ENCODE results near the gene PHACTR1. TPM values are rescaled to one million over a fixed set of nuclear protein-coding genes. Genes with fewer than 3 reads are reported as not detected.
"Not testable (repeated sequence)": the region's sequence is repeated elsewhere in the genome, so short reads cannot be mapped to it uniquely, and the experiment has no call there.

PHACTR1 gene
- total and polyA plus RNA-seq, 8 donors, result 0.46 to 17.4 (median 6.4) TPM; not detected in 1

DNA sequence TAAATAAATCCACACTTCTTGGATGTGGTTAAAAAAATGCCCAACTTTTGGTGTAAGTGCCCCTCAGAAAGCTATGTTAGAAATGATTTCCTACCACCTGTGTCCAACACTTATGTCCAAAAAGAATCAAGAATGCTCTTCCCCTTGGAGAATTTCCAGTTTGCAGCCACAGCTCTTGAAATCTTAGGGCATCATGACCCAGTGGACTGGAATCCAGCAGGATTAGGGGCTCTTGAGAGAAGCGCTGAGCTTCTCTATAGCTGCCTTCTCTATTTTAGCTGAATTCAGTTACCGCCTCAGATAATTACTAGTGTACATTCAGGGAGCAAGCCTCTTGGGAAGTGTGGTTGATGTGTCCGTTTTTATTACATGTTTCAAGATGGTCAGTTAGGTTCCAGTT is 2.5 kb downstream of the PHACTR1 start:
- 50 to 87% (median 70%) methylated on average over 3 of the region's 3 CpGs for WGBS, 5 donors
- H3K27me3 ChIP-seq, result peaks cover 0 to 66% (median 9%) of the 10 kb centered on the region in 3 donors
- H3K27ac ChIP-seq, result no peak overlapping the region
- TF ChIP-seq, protein P1, sequence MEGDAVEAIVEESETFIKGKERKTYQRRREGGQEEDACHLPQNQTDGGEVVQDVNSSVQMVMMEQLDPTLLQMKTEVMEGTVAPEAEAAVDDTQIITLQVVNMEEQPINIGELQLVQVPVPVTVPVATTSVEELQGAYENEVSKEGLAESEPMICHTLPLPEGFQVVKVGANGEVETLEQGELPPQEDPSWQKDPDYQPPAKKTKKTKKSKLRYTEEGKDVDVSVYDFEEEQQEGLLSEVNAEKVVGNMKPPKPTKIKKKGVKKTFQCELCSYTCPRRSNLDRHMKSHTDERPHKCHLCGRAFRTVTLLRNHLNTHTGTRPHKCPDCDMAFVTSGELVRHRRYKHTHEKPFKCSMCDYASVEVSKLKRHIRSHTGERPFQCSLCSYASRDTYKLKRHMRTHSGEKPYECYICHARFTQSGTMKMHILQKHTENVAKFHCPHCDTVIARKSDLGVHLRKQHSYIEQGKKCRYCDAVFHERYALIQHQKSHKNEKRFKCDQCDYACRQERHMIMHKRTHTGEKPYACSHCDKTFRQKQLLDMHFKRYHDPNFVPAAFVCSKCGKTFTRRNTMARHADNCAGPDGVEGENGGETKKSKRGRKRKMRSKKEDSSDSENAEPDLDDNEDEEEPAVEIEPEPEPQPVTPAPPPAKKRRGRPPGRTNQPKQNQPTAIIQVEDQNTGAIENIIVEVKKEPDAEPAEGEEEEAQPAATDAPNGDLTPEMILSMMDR (IDR thresholded peaks at IDR 0.05), result no peak
- TF ChIP-seq EP300 (IDR thresholded peaks at IDR 0.05) (no peak), POLR2AphosphoS5 (IDR thresholded peaks at IDR 0.05) (no peak), POLR2A (IDR thresholded peaks at IDR 0.05) (no peak)
- no peaks in the 10 kb centered on the region for H3K9me3 ChIP-seq
- no peaks in the 10 kb centered on the region for H3K36me3 ChIP-seq
- no peak overlapping the region for H3K4me3 ChIP-seq
- DNase-seq, result no peak
- peaks cover 0 to 8% (median 0%) of the 10 kb centered on the region in 4 donors for H3K4me1 ChIP-seq
- intact Hi-C loops (cut with DNase I; ENCODE audit: low total_unique reads), result no loop called here

DNA sequence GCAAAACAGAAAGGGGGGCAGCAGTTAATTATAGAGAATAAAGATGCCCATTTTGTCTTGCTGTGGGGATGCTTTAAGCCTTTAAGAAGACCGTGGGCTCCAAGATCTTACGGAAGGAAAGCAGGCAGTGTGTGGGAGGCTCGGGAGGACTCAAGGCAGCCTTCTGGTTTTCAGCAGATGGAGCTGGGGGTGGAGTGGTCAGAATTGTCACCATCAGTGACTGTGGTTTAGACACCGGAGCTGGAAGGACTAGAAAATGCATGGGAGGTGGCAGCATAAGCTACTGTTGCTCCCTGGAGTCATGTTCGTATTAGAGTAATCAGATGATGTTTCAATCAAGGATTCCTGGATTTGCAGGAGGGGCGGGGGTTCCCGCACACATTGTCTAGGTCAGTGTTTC is 3.7 kb downstream of the PHACTR1 start:
- peaks cover 0 to 8% (median 0%) of the 10 kb centered on the region in 4 donors for H3K4me1 ChIP-seq
- WGBS, 5 donors, result 75 to 92% (median 88%) methylated on average over 7 of the region's 7 CpGs
- H3K27ac ChIP-seq, result no peak overlapping the region
- no peak overlapping the region for H3K4me3 ChIP-seq
- H3K9me3 ChIP-seq, result no peaks in the 10 kb centered on the region
- H3K36me3 ChIP-seq, result no peaks in the 10 kb centered on the region
- no peak for DNase-seq
- no peak for TF ChIP-seq POLR2AphosphoS5 (IDR thresholded peaks at IDR 0.05)
- TF ChIP-seq, protein P1 (IDR thresholded peaks at IDR 0.05), result no peak
- TF ChIP-seq EP300 (IDR thresholded peaks at IDR 0.05), result no peak
- no peak for TF ChIP-seq POLR2A (IDR thresholded peaks at IDR 0.05)
- intact Hi-C loops (cut with DNase I; ENCODE audit: low total_unique reads), result no loop called here
- peaks cover 0 to 58% (median 9%) of the 10 kb centered on the region in 3 donors for H3K27me3 ChIP-seq

DNA sequence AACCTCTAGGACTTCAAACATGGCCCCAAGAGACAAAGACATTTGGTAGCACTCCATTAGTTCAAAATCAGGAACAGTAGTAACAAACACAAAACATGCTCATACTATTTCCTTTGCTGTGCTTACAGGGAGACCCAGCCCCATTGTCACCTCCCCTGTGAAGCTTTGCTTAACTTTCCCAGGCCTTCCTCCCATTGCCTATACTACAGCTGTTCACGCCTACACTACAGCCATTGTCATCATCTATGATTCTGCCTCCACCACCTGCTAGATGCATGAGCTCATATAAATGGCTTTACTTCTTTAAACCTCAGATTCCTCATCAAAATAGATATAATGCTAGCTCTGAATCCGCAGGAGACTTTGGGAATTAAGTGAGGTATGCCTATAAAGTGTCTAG is 8.7 kb downstream of the PHACTR1 start:
- Histone ChIP-seq H3K4me3 (no peak overlapping the region), H3K27ac (no peak overlapping the region), H3K9me3 (no peaks in the 10 kb centered on the region), H3K27me3 (peaks cover 0 to 14% (median 0%) of the 10 kb centered on the region in 3 donors), H3K36me3 (no peaks in the 10 kb centered on the region), H3K4me1 (no peaks in the 10 kb centered on the region)
- TF ChIP-seq POLR2A (IDR thresholded peaks at IDR 0.05) (no peak), POLR2AphosphoS5 (IDR thresholded peaks at IDR 0.05) (no peak), EP300 (IDR thresholded peaks at IDR 0.05) (no peak)
- TF ChIP-seq, protein P1 (IDR thresholded peaks at IDR 0.05), result no peak
- DNase-seq, result no peak
- intact Hi-C loops (cut with DNase I; ENCODE audit: low total_unique reads), result no loop called here
- 56 to 74% (median 69%) methylated on average over 2 of the region's 2 CpGs for WGBS, 5 donors

DNA sequence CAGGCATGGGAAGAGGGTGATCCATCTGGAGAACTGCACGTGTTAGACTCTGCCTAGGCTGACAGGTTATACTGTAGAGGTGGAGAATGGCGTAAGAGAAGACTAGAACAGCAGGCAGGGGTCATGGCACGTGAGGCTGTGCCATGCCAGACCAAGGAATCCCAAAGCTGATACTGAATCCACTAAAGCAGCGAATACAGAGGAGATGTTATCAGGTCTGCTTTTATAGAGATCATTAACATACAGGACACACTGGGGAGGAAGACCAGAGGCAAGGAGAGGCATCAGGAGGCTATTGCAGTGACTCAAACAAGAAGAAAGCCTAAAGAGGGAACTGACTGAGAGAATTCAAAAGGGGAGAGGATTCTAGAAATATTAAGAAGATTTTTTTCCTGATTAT is 12.9 kb downstream of the PHACTR1 start:
- DNase-seq, result no peak
- peaks cover 0 to 4% (median 0%) of the 10 kb centered on the region in 3 donors for H3K27me3 ChIP-seq
- no peak overlapping the region for H3K27ac ChIP-seq
- 48 to 60% (median 55%) methylated on average over 4 of the region's 4 CpGs for WGBS, 5 donors
- intact Hi-C loops (cut with DNase I; ENCODE audit: low total_unique reads), result no loop called here
- no peaks in the 10 kb centered on the region for H3K9me3 ChIP-seq
- no peaks in the 10 kb centered on the region for H3K36me3 ChIP-seq
- no peak overlapping the region for H3K4me3 ChIP-seq
- TF ChIP-seq POLR2AphosphoS5 (IDR thresholded peaks at IDR 0.05) (no peak), POLR2A (IDR thresholded peaks at IDR 0.05) (no peak), EP300 (IDR thresholded peaks at IDR 0.05) (no peak)
- TF ChIP-seq, protein P1 (IDR thresholded peaks at IDR 0.05), result no peak
- H3K4me1 ChIP-seq, result no peaks in the 10 kb centered on the region

DNA sequence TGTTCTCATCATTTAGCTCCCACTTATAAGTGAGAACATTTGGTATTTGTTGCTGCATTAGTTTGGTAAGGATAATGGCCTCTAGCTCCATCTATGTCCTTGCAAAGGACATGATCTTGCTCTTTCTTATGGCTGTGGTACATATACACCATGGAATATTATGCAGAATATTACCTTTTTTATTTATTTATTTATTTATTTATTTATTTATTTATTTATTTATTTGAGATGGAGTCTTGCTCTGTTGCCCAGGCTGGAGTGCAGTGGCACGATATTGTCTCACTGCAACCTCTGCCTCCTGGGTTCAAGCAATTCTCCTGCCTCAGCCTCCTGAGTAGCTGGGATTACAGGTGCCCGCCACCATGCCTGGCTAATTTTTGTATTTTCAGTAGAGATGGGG is 14.2 kb downstream of the PHACTR1 start:
- WGBS, 5 donors, result 79 to 94% (median 88%) methylated on average over 2 of the region's 2 CpGs
- H3K27ac ChIP-seq; DNase-seq; intact Hi-C loops (cut with DNase I; ENCODE audit: low total_unique reads); H3K4me3 ChIP-seq; H3K27me3 ChIP-seq; H3K9me3 ChIP-seq; H3K4me1 ChIP-seq; H3K36me3 ChIP-seq: not testable (repeated sequence)

Data from stomach (tissue), 9 donors.